ENCODE measurements around the gene MSH3.
"Not testable (repeated sequence)": the region's sequence is repeated elsewhere in the genome, so short reads cannot be mapped to it uniquely, and the experiment has no call there.

The MSH3 gene

DNA sequence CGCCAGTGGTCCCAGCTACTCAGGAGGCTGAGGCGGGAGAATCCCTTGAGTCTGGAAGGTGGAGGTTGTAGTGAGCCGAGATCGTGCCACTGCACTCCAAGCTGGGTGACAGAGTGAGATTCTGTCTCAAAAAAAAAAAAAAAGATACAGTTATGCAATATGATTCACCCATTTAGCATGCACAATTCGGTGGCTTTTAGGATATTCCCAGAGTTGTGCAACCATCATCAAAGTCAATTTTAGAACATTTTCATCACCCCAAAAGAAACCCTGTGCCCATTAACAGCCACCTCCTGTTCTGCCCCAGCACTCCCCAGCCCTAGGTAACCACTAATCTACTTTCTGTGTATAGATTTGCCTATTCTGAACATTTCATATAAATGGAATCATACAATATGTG lies 4.7 kb downstream of the MSH3 start:
- DNase-seq: no peak

DNA sequence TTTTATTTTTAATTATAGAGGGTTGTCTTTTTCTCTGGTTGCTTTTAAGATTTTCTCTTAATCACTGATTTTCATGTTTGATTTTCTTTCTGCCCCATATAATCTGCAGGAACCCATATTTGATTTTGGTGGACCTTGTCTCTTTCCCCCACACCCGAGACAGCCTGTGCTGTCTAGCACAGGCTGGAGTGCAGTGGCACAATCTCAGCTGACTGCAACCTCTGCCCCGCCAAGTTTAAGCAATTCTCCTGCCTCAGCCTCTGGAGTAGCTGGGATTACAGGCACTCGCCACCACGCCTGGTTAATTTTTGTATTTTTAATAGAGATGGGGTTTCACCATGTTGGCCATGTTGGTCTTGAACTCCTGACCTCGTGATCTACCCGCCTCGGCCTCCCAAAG lies 6.2 kb downstream of the MSH3 start:
- not testable (repeated sequence) for DNase-seq

DNA sequence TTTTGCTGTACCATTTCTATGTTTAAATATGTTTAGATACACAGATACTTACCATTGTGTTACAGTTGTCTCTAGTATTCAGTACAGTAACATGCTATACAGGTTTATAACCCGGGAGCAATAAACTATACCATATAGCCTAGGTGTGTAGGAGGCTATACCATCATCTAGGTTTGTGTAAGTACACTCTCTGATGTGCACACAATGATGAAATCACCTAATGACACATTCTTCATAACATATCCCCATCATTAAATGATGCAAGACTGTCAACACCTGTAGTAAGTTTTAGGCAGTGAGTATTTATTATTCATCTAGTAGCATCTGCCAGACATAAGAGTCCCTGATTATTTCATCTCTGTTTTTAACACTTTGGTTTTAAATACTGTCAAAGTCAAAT lies 7.7 kb downstream of the MSH3 start:
- DNase-seq: no peak

DNA sequence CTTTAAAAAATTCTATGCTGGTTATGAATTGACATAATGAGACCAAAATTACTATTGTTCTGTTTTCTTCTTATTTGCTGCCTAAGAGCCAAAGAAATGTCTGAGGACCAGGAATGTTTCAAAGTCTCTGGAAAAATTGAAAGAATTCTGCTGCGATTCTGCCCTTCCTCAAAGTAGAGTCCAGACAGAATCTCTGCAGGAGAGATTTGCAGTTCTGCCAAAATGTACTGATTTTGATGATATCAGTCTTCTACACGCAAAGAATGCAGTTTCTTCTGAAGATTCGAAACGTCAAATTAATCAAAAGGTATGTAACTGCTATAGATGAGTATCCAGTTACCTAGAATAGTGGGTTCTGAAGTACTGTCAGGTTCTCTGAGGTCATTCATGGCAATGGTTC lies 10.6 kb downstream of the MSH3 start:
- no peak for DNase-seq

DNA sequence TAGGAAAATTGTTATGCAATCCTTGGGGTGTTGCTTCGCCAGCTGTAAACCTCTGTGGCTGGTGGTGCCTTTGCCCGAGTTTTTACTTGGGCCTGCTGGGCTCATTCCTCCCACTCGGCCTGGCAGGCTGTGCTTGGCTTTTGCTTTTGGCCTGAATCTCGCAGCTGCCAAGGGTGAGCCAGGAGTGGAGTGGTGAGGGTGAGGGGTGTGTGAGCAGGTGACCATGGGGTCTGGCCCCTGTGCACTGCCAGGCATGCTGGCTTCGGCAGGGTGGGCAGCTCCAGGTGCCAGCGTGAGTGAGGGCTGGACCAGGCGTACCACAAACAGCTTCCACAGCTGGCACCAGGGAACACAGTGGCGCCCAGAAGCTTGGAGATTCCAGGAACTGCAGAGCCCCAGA lies 12.9 kb downstream of the MSH3 start:
- DNase-seq: no peak

DNA sequence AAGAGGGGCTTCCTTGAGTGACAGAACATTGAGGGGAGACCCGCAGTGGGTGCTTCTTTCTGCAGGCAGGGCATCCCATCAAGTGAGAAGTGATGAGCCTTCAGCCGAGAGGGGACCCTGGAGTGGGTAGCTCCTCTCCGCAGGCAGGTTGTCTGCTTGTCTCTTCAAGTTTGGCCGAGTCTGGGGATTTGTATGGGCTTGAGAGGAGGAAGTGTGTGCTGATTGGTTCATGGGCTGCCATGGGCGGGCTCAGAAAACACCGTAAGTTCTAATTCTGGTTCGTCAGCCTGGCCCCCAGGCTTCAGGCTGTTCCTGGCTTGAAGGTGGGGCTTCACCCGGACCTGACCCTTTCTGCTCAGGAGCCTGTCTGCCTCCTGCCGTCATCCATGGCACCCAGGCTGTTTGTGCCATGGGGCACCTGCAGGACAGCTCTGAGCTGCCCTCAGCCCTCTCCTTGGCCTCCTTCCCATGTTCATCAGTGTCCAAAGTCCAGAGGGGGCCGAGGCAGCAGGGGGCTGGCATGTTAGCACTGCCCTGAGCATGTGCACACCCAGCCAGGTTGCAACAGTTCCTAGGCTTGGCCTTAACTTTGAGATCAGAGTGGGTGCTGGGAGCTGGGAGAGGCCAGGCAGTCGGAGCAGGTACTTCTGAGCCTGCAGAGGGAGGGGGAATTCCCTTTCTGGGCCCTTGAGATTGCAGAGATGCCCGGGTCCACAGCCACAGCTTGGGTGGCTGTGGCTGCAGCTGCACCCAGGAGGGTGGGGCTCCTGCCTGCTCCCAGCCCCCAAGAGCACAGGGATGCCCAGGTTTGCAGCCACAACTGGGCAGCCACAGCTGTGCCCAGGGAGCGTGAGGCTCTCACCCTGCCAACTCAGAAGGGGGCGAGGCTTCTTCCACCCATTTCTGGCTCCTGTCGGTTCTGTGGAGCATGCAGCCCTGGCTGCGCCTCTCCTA lies 13.8 kb downstream of the MSH3 start:
- DNase-seq: no peak

DNA sequence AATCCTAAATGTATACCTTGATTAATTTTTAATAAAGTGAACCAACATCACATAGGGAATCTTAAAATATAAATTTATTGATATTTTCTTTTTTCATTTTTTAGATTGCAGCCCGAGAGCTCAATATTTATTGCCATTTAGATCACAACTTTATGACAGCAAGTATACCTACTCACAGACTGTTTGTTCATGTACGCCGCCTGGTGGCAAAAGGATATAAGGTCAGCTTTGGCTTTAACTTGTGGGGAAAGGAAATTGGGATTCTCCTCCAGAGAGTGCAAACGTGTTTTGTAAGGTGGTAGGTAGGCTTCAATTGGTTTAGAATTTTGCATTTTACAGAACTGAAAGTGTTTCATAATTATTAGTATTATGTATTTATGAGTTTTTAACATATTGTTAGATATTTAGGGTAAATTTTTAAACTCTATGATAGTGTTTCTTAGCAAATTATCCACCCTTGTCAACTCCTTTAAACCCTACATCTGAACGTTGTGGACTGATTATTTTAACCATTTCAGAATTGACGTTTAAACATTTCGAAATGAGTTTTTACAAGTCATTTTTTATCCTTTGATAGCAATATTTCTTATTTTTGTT lies 17.8 kb downstream of the MSH3 start:
- peak; percentile 17 for DNase-seq

DNA sequence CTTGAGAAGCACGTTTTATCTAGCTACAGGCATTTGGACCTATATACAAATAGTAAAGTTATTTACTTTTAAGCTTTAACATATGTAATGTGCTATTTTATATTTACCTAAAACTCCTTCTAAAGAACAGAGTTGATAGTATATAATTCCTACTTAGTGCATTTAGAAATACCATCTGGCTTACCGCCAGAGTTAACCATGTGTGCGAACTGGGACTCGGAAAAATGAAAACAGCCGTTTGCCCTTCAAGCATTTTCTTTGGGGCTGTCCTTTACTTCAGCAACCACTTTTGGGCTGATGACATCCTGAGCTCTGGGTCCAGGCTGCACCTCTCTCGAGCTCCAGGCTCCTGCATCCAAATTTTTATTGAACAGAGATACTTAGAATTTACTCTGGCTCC lies 22.3 kb downstream of the MSH3 start:
- DNase-seq: no peak

DNA sequence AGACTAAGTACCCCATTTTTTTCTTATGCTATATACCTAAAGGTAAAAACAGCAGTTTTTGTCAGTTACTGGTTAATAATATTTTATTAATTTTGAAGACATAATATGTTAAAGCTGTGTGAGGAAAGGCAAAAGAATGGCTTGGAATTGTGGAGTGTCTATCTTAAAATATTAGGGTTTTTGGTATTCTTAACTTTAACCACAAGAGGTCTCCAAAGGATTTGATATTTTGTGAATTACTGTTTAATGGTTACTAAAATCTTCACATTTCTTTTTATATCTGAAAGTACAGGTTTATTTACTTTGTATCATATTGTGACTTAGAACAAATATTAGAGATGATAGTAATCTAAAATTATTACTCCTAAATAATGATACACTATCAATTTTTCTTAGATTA lies 32.3 kb downstream of the MSH3 start:
- no peak for DNase-seq

DNA sequence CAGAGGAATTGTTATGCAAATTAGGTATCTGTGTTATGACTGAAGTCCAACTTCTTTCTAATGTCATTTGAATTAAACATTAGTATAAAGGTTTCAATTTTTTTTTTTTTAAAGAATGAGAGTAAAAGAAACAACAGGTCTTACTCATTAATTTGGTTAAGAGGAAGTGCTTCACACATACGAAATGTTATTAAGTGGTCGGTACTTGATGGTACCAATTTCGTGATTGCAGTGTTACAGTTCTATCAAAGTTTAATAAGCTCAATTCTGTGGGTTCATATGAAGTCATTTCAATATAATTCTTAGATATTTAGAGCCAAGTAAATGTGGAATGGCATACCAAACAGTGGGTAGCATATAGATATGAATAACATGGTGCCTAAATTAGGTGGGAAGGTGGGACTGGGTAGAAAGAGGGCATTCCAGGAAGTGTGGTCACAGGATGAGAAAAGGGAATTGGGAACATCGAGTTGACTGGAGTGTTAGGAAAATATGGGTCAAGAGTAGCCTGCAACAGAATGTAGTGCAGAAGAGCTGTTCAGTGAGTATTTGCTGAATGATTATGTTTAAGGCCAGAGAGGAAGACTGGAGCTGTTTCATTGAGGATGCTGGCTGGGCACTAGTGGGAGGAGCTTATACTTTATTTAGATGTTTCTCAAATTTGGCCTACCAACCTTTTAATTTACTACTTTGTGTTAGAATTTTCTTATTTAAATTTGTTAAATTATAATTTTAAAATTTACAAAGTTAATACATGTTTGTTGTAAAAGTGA lies 34.4 kb downstream of the MSH3 start:
- no peak for DNase-seq

DNA sequence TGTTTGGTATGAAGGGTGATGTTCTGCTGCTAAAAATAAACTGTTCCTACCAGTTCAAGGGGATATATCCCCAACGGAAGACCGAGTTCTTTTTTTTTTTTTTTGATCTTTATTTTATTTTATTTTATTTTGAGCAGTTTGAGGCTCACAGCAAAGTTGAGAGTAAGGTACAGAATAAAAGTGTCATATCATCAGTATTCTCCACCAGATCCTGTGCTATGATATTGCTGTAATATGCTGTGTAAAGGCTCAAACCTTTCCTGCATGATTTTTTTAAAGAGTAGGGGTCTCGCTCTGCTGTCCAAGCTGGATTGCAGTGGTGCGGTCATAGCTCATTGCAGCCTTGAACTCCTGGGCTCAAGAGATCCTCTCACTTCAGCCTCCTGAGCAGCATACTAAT lies 35.2 kb downstream of the MSH3 start:
- DNase-seq: no peak

DNA sequence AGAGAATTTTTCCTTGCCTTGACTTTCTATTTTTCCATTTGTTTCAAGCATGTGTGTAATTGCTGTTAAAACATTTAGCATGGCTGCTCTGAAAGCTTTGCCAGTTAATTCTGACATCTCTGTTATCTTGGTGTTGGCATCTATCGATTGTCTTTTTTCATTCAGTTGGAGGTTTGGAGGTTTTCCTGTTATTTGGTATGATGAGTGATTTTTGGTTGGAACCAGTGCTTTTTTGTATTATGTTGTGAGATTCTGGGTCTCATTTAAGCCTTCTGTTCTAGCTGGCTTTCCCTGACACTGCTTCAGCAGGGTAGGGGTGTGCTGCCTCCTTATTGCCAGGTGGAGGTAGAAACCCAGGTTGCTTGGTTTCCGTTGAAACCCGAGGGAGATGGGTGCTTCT lies 41.2 kb downstream of the MSH3 start:
- DNase-seq: no peak

DNA sequence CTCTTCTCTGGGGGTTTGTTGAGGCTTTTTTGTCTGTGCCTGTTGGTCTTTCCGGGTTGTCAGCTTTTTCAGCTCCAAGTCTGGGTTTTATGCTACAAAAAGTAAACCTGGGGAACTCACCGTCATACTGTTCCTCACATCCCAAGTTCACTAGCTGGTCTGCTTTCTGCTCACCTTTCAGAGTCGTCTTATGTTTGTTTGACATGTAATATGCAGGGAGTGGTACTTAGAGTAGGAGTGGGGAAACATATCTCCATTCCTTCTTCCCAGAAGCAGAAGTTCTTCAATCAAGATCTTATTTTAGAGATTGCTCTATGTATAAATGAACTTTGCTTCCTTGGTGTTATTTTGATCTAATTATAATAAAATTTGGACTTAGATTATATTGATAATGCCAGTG lies 42.0 kb downstream of the MSH3 start:
- DNase-seq: no peak

DNA sequence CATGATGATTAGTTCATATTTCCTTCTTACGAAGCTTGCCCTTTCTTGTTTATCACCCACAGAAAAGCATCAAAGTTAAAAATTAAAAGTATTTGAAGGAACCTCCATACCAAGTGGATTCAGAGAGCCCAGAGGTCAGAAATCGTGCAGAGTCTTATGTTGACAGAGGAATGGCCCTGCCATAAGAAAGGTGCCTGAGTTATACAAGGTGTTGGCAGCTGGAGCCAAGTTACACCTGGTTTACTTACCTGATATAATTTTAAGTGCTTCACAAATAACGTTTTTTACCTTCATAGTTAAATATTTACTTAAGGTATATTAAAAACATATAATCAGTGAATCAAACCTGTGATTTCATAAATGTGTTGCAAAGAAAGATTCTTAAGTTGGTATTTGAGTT lies 42.6 kb downstream of the MSH3 start:
- no peak for DNase-seq

DNA sequence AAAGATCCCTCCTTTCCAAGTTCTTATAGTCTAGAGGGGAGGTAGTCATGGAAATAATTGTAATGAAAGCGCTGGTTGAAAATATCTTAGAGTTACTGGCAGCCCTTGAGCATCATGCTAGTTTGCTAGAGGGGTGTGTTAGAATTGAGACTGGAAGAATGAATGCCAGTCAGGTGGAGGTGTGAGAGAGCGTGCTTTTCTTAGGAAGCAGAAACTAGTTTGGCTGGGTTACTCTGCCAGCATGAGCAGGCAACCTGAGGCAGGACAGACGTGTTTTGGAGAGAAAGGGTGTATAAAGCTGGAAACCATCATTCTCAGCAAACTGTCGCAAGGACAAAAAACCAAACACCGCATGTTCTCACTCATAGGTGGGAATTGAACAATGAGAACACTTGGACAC lies 43.9 kb downstream of the MSH3 start:
- DNase-seq: no peak

DNA sequence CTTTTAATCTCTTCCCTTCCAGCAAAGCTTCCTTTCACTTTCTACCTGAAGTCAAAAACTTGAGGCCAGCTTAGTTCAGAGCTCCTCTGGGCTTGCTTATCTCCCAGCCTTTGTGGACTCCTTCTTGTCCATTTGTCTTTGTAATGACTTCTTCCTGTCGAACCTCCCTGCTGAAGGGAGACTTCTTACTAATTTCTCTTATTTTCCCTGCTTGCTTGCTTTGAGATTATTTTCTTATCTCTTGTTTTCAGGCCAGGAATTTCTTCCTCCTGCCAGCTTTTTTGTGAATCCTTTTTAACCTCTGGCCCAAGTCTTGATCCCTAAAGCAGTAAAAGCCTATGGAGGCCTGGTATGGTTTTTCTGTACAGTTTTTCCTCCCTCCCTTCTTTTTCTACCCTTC lies 47.1 kb downstream of the MSH3 start:
- DNase-seq: no peak

DNA sequence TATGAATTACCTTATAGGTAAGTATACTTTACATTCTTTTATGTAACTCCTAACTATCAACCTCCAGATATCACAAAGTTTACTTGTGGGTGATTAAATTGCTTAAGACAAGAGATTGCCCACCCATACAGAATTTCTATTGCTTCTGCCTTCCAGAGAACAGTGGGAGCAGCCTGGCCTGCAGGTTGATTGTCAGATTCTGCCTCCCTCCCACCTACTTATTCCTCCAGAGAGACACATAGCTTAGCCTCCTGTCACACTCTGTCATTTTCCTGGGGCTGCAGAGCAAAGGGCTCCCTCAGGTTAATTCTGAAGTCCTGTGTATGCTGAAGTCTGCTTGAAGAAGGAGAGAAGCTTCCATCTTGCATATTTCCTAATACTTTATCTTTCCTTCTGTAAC lies 48.8 kb downstream of the MSH3 start:
- no peak for DNase-seq

DNA sequence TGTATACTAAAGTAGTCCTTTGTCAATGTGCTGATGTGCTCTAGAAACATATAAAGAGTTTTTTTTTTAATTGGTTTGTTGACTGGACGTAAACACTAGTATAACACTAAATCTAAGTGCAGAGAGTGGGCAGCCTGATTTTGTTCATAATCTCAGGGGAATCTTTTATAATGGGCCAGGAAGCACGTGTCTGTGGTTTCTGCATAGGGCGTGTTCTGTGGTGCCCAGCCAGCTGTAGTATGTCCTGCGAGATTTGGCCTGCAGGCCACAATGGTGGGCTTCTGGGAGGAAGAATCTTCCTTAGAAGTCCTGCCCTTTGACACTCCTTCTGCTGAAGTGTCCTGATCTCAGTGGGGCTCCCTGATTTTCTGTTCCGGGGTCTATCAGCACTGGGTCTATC lies 49.3 kb downstream of the MSH3 start:
- no peak for DNase-seq

DNA sequence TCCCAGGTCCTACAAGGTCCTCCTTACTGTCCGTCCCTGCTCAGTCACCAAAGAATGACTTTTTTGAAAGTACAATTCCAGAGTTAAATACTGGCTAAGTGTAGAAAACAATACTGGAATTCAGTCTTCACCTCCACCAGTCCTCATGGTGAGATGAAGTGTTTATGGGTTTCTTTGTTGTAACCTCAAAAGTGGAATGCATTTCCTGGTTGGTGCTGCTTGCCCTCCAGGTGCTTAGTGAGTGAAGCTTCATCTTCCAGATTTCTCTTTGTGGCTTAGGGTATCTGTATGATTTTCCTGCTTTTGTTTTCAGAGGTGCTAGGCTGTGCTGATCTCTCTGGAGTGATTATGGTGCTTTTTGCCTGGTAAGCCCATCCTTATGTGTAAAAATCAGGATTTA lies 49.8 kb downstream of the MSH3 start:
- no peak for DNase-seq

DNA sequence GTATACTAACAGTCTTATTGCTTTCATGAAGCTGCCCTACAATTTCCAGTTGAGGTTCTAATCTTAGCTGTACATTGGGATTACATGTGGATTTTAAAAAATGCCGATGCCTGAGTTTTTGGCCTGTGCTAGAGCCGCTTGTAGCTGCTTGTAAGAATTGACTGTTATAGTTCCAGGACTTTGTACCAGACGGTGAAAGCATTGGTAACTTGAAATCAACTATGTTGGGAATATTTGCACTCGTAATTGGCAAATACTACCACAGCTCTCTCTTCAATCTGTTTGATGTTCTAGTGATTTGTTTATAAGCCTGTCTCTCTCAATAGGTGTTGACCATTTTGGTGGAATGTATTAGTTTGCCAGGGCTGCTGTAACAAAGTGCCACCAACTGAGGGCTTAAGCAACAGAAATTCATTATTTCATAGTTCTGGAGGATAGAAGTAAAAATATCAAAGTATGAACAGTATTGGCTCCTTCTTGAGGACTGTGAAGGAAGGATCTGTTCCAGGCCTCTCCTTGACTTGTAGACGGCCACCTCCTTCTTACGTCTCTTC lies 50.8 kb downstream of the MSH3 start:
- no peak for DNase-seq

DNA sequence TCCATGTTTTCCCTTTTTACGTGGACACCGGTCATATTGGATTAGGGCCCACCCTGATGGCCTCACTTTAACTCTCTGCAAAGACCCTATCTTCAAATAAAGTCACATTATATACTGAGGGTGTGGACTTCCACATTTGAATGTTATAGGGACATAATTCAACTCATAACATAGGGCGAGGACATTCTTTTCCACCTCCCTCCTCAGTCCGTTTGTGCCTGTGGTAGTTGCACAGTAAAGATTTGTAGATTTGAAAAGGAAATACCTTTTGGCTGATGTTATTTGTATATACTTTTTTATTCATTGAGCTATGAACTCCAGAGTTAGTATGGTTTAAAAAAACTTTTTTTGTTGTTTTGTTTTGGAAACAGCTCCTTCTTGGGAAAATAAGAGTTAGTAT lies 51.3 kb downstream of the MSH3 start:
- DNase-seq: no peak

DNA sequence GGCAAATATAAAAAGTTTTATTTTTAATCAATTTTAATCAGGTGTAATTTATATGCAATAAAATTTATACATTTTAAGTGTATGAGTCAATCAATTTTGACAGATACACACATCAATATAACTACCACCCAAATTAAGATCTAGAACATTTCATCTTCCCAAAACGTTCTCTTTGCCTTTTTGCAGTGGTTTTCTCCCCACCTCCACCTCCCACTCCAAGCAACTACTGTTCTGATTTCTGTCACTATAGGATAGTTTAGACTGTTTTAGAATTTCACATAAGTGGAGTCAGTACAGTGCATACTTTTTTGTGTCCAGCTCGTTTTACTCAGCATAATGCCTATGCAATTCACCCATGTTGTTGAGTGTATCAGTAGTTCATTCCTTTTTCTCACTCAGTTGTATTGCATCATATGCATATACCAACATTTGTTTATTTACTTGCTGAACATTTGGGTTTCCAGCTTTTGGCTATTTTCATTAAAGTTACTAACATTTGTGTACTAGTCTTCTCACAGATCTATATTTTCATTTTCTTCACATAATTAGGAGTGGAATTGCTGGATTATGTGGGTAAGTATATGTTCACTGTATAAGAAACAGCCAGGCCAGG lies 52.5 kb downstream of the MSH3 start:
- DNase-seq: no peak

DNA sequence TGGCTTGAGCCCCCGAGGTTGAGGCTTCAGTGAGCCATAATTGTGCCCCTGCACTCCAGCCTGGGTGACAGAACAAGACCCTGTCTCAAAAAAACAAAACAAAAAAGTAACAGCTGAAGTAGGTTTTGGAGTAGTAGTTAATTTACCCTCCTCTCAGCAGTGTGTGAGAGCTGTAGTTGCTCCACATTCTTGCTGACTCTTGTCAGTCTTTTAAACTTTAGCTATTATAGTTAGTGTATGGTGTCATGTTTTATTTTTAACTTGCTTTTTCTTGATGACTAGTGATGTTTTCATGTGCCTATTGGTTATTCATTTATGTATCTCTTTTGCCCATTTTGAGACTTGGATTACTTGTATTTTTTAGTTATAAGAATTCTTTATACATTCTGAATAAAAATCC lies 53.2 kb downstream of the MSH3 start:
- no peak for DNase-seq

All from NCI-H2171 (cell line).